Measurements from ENCODE around the gene SPATS2L. TPM values are rescaled to one million over a fixed set of nuclear protein-coding genes. Genes with fewer than 3 reads are reported as not detected.

Gene SPATS2L
- 77.3 and 82.3 TPM in 2 replicates for total RNA-seq

GRCh38 chr2:200306196-200306930 is at the start of gene SPATS2L:
Gene SPATS2L, plus strand, starts transcription at chr2:200306693. Its CDS starts 82,552 bp downstream, at chr2:200389245.
- no peaks in the 10 kb centered on the region for H3K36me3 ChIP-seq (ENCODE audit: control insufficient read depth, insufficient read depth, low read length)
- H3K27me3 ChIP-seq (ENCODE audit: control insufficient read depth, insufficient read depth, low read length), result no peaks in the 10 kb centered on the region
- DNase-seq (ENCODE audit: low read depth), result no peak
- H3K4me3 ChIP-seq (ENCODE audit: low read depth, low read length), result peak within 1 kb of the TSS; percentile 69
- TF ChIP-seq CTCF (IDR thresholded peaks at IDR 0.05; ENCODE audit: insufficient read depth, low read length, poor library complexity, severe bottlenecking), result no peak

- H3K27me3 ChIP-seq (ENCODE audit: control insufficient read depth, insufficient read depth, low read length), result no peaks in the 10 kb centered on the region
- no peak for DNase-seq (ENCODE audit: low read depth)
- no peak for TF ChIP-seq CTCF (IDR thresholded peaks at IDR 0.05; ENCODE audit: insufficient read depth, low read length, poor library complexity, severe bottlenecking)
- H3K4me3 ChIP-seq (ENCODE audit: low read depth, low read length), result no peak overlapping the region
- H3K36me3 ChIP-seq (ENCODE audit: control insufficient read depth, insufficient read depth, low read length), result no peaks in the 10 kb centered on the region
Observed at GRCh38 chr2:200257570-200257969, 48.9 kb upstream of the SPATS2L start.

GRCh38 chr2:200258081-200258480 is 48.4 kb upstream of the SPATS2L start:
- DNase-seq (ENCODE audit: low read depth), result no peak
- Histone ChIP-seq H3K27me3 (ENCODE audit: control insufficient read depth, insufficient read depth, low read length) (no peaks in the 10 kb centered on the region), H3K4me3 (ENCODE audit: low read depth, low read length) (no peak overlapping the region), H3K36me3 (ENCODE audit: control insufficient read depth, insufficient read depth, low read length) (no peaks in the 10 kb centered on the region)
- TF ChIP-seq CTCF (IDR thresholded peaks at IDR 0.05; ENCODE audit: insufficient read depth, low read length, poor library complexity, severe bottlenecking), result no peak

GRCh38 chr2:200258881-200259576 is 47.5 kb upstream of the SPATS2L start:
- no peak for DNase-seq (ENCODE audit: low read depth)
- Histone ChIP-seq H3K27me3 (ENCODE audit: control insufficient read depth, insufficient read depth, low read length) (no peaks in the 10 kb centered on the region), H3K4me3 (ENCODE audit: low read depth, low read length) (no peak overlapping the region), H3K36me3 (ENCODE audit: control insufficient read depth, insufficient read depth, low read length) (no peaks in the 10 kb centered on the region)
- TF ChIP-seq CTCF (IDR thresholded peaks at IDR 0.05; ENCODE audit: insufficient read depth, low read length, poor library complexity, severe bottlenecking), result no peak

GRCh38 chr2:200259577-200259957 is 46.9 kb upstream of the SPATS2L start:
- Histone ChIP-seq H3K4me3 (ENCODE audit: low read depth, low read length) (no peak overlapping the region), H3K36me3 (ENCODE audit: control insufficient read depth, insufficient read depth, low read length) (no peaks in the 10 kb centered on the region), H3K27me3 (ENCODE audit: control insufficient read depth, insufficient read depth, low read length) (no peaks in the 10 kb centered on the region)
- TF ChIP-seq CTCF (IDR thresholded peaks at IDR 0.05; ENCODE audit: insufficient read depth, low read length, poor library complexity, severe bottlenecking), result no peak
- no peak for DNase-seq (ENCODE audit: low read depth)
